Kidney (tissue), 14 donors: Measurements from ENCODE around the gene GFI1B. TPM values are rescaled to one million over a fixed set of nuclear protein-coding genes. Genes with fewer than 3 reads are reported as not detected.

ENCODE experiments used
- DNase-seq, 5 donors: peaks; one replicate each; pipeline ENCODE4 v3.0.0-alpha.2; 2013 to 2020
- FAIRE-seq: peaks from 2 replicates; lab custom pipeline; 2012; peaks lifted over from hg19 to GRCh38; lab: Jason Lieb, UNC
- H3K27ac ChIP-seq, 2 donors: one replicate each; pipeline ENCODE4 v1.7.0; 2013; ENCODE audit warnings: low read depth in 2 of 2, low read length in 2 of 2, inconsistent platforms in 1 of 2
- H3K27me3 ChIP-seq: one replicate; pipeline ENCODE4 v1.7.1; 2013; ENCODE audit warnings: low read length, inconsistent platforms; ENCODE audit not compliant: control insufficient read depth, insufficient read depth
- H3K36me3 ChIP-seq, 3 donors: one replicate each; pipeline versions ENCODE4 v1.7.0 to v1.7.1; 2013; ENCODE audit warnings: low read length in 3 of 3, control low read depth in 1 of 3, inconsistent platforms in 1 of 3; ENCODE audit not compliant: insufficient read depth in 3 of 3, control insufficient read depth in 2 of 3
- H3K4me1 ChIP-seq, 3 donors: one replicate each; pipeline versions ENCODE4 v1.7.0 to v1.7.1; 2013; ENCODE audit warnings: low read length in 3 of 3, inconsistent platforms in 1 of 3, low read depth in 1 of 3; ENCODE audit not compliant: control insufficient read depth in 2 of 3, insufficient read depth in 2 of 3
- H3K4me3 ChIP-seq, 3 donors: one replicate each; pipeline versions ENCODE4 v1.7.0 to v1.8.1; 2013; ENCODE audit warnings: low read length in 3 of 3, control low read depth in 1 of 3, inconsistent platforms in 1 of 3
- H3K9ac ChIP-seq, 3 donors: one replicate each; pipeline versions ENCODE4 v1.7.0 to v1.7.1; 2013; ENCODE audit warnings: low read length in 3 of 3, control low read depth in 1 of 3, inconsistent platforms in 1 of 3
- H3K9me3 ChIP-seq, 3 donors: one replicate each; pipeline versions ENCODE4 v1.7.0 to v1.7.1; 2013; ENCODE audit warnings: low read length in 3 of 3, control low read depth in 1 of 3, inconsistent platforms in 1 of 3; ENCODE audit not compliant: control insufficient read depth in 2 of 3, insufficient read depth in 1 of 3
- CTCF ChIP-seq: IDR thresholded peaks from 3 replicates; pipeline ENCODE4 v1.5.1; 2012; ENCODE audit warnings: mild to moderate bottlenecking, moderate library complexity, borderline replicate concordance; ENCODE audit not compliant: insufficient read depth; ENCODE audit errors: extremely low read depth
- intact Hi-C: fragments of 100-400 bp; cut with DNase I; formaldehyde crosslinking; loops from one replicate; pipeline ENCODE4 v1.11.1; 2022
- polyA plus RNA-seq: library from polyadenylated mRNA; stranded (reverse); fragments of 350-450 nt; fragmentation: Illumina TruSeq; extraction: RNeasy Lipid Tissue Mini Kit (QIAGEN cat#74804); gene quantifications from one replicate; pipeline ENCODE4 v1.2.3, GENCODE V29; 2014; ENCODE audit warnings: low read depth, low replicate concordance; ENCODE audit not compliant: insufficient read depth
- total RNA-seq: library from RNA; stranded (reverse); fragmentation: NEBNext Ultra II Directional; extraction: Animal tissue kit (Norgen Biotek cat#: 25700); gene quantifications from one replicate; pipeline ENCODE4 v1.2.1, GENCODE V29; 2021
- donor health status: control.
- donor health status: control.
- donor health status: control.
- donor health status: control.
- donor health status: control.
- donor health status: DM: yes; HTN: yes; CAD: no.
- donor health status: Normal renal cell carcinoma (clear cell type).

The GFI1B gene
- total and polyA plus RNA-seq, 2 donors from 2014 or later: 0.28 TPM; not detected in 1

DNA sequence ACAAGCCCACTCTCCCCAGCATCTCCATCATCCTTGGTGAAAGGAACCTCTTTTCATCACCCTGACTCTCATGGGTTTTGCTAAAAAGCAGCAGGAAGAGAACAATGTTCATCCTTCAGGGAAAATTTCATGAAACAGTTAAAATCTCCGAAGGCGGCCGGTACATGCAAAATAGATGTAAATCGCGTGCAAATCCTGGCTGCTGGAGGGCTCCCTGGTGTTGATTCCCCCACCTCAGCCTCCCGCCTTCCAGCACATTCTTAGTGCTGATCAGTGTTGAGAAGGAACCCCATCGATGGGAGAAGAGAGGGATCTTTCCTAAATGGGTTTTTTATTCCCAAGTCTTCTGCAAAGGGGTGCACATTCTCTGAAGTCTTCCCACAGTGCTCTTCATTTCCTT, 8.7 kb upstream of the GFI1B start:
- Histone ChIP-seq H3K36me3 (no peaks in the 10 kb centered on the region), H3K4me3 (no peak overlapping the region), H3K27me3 (no peaks in the 10 kb centered on the region), H3K4me1 (peaks cover 0 to 9% (median 0%) of the 10 kb centered on the region in 3 donors), H3K9ac (no peak overlapping the region), H3K9me3 (no peaks in the 10 kb centered on the region), H3K27ac (peak overlapping the region in 1 of 2 donors; percentile 57)
- no peak for TF ChIP-seq CTCF
- DNase-seq (no peak), FAIRE-seq (no peak)
- intact Hi-C loops: no loop called here

DNA sequence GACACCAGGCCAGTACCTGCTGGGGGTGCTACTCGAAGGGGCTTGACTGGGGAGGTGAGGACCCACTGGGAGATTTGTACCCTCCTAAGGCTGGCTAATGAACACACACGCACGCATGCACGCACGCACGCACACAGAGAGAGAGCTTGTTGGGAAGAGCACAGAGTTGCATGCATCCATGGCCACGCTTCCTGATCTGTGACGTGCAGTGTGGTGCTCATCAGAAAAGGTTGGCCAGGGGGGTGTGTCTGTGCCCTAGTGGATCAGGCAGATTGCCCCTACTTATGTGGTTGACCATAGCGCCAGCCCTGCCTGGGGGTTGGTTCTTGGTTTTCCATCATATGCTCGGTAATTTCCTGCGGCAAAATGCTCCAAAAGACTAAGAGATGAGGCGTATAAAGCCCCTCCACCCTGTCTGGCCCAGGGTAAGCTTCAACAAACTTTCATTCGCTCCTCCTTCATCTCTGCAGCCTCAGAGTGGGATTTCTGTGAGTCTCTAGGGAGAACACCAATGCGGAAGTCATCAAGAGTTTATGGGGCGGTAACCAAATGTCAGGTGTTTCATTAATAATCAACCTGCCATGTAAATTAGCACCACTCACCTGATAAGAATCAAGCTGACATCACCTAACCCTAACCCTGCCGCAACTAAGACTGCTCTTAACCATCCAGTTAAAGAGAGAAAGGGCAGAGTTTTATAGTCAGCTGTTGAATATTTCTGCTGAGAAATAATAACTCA, 8.0 kb upstream of the GFI1B start:
- Histone ChIP-seq H3K27me3 (no peaks in the 10 kb centered on the region), H3K4me1 (peaks cover 0 to 9% (median 0%) of the 10 kb centered on the region in 3 donors), H3K4me3 (no peak overlapping the region), H3K36me3 (no peaks in the 10 kb centered on the region), H3K9ac (peak overlapping the region in 1 of 3 donors; percentile 6), H3K27ac (peak overlapping the region; percentile 57 to 63), H3K9me3 (no peaks in the 10 kb centered on the region)
- intact Hi-C loops: no loop called here
- DNase-seq (peak in 4 of 5 donors; percentile 51 to 88 (median 74)), FAIRE-seq (no peak)
- TF ChIP-seq CTCF: no peak

DNA sequence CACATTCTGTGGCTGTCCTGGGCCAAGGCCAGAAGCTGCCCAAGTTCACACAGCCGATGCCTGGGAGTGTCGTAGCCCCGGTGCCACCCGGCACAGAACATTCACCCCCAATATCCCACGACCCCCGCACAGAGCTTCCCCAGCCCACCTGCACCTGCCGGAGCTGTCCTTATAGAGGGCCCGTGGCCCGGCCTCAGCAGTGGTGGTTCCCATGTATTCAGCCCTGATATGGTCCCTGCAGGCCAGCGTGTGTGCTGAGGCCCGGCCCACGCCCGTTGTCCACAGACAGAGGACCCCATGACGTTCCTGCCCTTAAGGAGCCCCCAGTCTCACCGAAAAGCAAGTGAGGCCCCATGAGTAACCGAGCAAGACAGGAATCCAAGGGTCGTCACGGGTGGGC, 5.3 kb upstream of the GFI1B start:
- Histone ChIP-seq H3K27ac (no peak overlapping the region), H3K36me3 (no peaks in the 10 kb centered on the region), H3K4me3 (no peak overlapping the region), H3K9me3 (no peaks in the 10 kb centered on the region), H3K9ac (no peak overlapping the region), H3K27me3 (no peaks in the 10 kb centered on the region), H3K4me1 (peaks cover 0 to 9% (median 0%) of the 10 kb centered on the region in 3 donors)
- no peak for TF ChIP-seq CTCF
- intact Hi-C loops: no loop called here
- no peak for FAIRE-seq
- no peak for DNase-seq
